HG03439 (cell line): ENCODE measurements around the gene FRRS1.
A peak's percentile ranks its signal among the peaks of the same experiment; 100 is the strongest.
"Not testable (repeated sequence)": the region's sequence is repeated elsewhere in the genome, so short reads cannot be mapped to it uniquely, and the experiment has no call there.

Experiments
- ATAC-seq: cut with Tn5 transposase; IDR thresholded peaks from one replicate; pipeline ENCODE4 v1.9.1; 2021; ENCODE audit warnings: mild to moderate bottlenecking, moderate library complexity; ENCODE audit not compliant: unreplicated experiment

The FRRS1 gene

DNA sequence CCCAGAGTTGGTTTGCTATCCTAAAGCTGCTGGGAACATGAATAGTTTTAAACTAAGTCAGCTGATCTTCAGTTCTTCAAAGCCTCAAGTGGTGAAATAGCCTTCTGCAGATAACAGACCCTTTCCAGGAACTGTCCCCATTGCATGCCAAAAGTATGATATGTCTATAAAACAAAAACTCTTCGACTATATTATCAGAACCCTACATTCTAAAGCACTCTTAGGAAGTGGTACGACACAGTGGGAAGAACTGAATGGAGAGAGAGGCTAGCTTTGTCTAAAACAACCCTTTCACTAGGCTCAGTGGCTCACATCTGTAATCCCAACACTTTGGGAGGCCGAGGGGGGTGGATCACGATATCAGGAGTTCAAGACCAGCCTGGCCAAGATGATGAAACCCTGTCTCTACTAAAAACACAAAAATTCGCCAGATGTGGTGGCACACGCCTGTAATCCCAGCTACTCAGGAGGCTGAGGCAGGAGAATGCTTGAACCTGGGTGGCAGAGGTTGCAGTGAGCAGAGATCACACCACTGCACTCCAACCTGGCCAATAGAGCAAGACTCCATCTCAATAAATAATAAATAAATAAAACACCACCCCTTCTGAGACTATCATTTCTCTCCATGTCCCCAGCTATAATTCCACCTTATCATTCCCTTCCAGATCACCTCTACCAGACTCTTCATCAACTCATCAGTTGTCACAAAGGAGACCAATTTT lies 2.2 kb upstream of the FRRS1 start:
- ATAC-seq: no peak

DNA sequence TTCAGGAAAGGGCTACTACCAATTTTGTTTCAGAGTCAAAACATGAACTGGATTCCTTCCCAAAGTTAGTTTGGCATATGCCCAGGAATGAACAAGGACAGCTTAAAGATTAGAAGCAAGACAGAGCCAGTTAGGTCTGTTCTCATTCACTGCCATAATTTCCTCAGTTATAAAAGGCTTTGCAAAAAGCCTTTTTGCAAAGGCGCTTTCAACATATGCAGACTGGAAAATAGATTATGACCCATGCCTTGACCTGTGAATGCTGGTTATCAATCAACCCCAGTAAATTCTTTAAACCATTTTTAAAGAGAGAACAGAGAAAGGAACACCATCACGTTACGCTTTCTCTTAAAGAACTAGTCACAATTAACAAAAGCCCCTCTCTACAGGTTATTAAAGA lies 1.7 kb upstream of the FRRS1 start:
- ATAC-seq: no peak

DNA sequence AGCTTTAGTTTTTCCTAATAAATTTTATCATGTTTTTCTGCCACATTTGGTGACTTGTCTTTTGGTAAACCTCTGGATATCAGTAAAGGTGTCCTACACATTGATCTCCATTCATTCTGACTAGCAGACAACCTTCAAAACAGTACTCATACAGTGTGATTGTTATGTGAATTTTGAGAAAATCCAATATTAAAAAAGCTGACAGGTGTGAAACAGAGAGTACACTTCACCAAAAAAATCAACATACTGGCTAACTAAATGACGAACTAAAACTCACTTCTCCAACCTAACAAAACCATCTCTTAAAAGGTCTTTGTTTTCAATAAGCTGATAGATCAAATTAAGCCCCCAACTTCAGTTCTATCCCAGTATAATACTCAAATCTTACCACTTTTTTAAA lies 1.5 kb downstream of the FRRS1 start:
- no peak for ATAC-seq

DNA sequence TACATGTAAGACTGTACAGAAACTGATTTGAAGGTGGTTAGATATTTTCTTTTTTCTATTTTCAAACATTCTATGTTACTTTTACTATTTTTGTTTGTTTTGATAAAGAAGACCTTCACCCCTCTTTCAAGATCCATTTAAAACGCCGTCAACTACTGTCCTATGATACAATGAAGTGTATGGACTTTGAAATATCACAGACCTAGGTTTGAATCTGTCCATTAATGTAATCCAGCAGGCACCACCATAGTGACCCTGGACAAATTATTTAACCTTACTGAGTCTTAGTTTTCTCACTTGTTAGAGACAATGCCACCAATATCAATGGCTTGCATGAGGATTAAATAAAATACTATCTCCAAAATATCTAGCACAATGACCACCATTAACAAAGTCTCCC lies 2.0 kb downstream of the FRRS1 start:
- no peak for ATAC-seq

DNA sequence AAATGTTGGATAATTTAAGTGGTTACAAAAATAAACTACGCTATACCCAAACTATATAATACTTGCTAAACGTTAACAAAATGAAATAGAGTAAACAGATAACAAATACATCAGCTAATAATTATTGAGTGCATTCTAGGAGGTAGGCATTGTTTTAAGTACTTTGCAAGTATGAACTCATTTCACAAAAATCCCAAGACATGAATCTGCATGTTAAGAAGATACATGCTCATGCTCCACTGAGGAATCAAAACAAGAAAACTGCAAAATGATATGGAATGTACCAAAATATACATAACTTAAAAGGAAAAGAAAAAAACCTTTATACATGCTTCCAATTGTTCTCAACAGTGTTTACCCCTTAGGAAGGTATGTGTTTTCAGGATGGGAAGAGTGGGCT lies 2.5 kb downstream of the FRRS1 start:
- no peak for ATAC-seq

DNA sequence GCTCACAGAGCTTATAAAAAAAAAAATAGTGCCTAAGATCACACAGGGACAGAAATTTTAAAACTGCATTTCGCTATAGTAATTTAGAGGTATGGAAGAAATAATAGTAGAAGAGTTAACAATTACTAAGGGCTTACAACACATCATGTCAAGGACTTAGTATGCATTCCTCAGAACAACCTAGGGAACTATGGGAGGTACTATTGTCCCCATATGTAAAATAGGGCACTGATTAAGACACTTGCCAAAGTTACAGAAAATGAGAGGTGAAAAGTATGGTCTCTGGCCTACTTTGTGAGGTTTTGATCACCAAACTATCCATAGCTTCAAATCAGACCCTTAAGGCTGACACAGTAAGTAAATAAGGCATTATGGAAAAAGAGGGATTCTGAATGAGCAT lies 4.7 kb downstream of the FRRS1 start:
- ATAC-seq: no peak

DNA sequence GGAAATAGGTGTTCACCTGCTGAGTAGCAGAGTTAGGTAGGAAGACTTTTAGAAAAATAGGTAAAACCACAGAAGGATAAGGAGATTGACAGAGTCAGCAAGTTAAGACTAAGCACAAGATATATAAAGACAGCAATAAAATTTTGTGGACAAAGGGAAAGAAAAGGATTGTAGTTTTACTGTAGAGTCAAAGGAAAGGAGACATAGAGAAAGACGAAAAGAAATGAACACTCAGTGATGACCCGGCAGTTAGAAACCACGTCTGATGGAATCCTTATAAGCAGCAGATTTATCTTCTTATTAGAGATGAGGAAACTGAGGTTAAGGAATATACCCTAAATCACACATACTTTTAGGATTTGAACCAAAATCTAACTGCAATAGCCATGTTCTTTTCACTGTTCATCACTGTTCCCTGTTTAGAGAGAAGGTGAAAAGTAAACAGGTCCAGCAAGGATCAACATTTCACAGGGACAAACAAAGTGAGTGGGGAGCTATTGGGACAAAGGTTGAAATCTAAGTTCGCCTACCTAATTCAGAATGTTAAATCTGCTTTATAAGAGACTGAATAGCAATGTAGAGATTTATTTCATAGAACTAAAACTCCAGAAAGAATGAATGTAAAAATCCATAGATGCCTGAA lies 6.8 kb downstream of the FRRS1 start:
- ATAC-seq: no peak

DNA sequence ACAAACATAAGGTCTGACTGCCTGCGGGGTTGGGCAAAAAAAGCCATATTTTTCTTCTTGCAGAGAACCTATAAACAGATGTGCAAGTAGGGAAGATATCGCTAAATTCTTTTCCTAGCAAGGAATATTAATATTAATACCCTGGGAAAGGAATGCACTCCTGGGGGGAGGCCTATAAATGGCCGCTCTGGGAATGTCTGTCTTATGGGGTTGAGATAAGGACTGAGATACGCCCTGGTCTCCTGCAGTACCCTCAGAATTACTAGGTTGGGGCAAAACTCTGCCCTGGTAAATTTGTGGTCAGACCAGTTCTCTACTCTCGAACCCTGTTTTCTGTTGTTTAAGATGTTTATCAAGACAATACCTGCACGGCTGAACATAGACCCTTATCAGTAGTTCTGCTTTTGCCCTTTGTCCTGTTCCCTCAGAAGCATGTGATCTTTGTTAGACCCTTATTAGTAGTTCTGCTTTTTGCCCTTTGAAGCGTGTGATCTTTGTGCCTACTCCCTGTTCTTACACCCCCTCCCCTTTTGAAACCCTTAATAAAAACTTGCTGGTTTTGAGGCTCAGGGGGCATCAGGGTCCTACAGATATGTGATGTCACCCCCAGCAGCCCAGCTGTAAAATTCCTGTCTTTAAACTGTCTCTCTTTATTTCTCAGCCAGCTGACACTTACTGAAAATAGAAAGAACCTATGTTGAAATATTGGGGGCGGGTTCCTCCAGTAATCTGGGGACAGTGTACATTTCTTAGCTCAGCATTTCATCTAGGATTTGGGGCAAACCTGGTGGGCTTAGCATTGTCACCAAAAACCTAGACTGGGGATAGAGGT lies 7.5 kb downstream of the FRRS1 start:
- not testable (repeated sequence) for ATAC-seq

DNA sequence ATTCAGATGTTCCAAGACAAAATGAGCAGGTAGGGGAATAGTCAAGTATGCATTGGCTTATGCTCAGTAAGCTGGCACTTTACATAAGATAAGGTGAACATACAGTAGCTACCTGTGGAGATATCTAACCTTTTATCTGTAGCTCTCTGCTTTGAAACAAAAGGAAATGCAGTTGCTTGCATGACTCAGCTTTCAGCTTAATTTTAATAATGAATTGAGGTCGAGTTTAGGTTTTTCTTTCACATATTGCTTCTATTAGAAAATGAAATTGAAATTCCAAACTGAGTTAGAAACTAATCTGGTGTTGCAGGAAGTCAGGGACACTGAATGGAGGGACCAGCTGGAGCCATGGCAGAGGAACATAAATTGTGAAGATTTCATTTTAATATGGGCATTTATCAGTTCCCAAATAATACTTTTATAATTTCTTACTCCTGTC lies 8.3 kb downstream of the FRRS1 start:
- ATAC-seq: peak; percentile 66

DNA sequence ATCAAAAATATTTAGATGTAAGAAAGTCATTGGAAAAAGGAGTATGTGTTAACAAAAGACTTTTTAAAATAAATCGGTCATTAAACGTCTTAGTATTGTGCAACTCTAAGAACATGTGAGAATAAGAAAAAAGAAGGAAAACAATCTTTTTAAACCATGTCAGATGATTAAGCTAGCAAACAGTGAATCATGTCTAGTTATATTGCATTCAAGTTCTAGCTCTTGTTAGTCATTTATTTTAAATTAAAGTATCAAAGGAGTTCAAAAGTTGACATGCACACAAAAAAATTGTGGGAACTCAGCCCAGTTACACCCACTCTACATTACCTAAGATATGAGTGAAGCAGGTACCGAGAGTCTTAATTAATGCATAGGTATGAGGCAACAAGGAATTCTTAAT lies 9.8 kb downstream of the FRRS1 start:
- ATAC-seq: no peak

DNA sequence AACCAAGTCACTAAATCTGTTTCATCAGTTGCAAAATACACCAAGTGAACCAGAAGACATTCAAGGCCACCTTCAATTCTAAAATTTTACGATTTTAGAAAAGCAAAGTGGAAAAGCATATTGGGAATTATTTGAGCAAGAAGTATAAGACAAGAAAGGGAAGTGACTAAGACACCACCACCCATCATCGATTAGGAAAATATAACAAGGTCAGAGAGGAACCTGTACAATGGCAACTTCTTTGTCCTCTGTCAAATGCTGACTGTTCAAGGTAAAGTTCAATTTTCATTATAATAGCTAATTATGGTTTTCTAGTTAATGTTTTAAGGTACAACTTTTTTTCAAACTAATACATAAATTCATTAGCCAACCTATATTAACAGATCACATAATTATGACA lies 10.8 kb downstream of the FRRS1 start:
- ATAC-seq: no peak

DNA sequence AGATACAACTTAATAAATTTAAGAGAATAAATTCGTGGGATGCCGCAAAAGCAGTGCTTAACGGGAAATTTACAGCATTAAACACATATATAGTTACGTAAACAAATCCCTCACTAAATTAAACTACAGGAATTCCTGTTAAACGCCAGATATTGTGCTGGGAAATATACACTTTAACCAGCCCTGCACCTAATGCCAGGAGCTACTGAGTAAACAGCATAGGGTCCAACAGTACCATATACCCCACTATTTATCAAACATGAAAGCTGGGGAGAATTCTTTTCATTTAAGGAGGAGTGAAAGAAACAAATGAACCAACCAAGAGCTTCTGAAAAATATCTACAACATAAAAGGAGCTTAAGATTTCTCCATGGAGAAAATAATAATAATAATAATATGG lies 11.7 kb downstream of the FRRS1 start:
- no peak for ATAC-seq

DNA sequence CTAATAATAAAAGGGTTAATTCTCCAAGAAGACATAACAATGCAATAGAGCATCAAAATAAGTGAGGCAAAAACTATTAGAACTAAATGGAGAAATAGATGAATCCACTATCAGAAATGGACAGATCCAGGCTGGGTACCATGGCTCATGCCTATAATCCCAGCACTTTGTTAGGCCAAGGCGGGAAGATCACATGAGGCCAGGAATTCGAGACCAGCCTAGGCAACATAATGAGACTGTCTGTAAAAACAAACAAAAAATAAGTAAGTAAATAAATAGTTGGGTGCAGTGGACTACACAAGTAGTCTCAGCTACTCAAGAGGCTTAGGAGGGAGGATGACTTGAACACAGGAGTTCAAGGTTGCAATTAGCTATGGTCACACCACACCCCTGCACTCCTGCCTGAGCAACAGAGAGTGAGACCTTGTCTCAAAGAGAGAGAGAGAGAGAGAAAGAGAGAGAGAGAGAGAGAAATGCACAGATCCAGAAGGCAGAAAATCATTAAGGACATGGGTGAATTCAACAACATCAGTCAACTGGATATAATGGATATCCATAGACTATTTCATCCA lies 12.3 kb downstream of the FRRS1 start:
- no peak for ATAC-seq

DNA sequence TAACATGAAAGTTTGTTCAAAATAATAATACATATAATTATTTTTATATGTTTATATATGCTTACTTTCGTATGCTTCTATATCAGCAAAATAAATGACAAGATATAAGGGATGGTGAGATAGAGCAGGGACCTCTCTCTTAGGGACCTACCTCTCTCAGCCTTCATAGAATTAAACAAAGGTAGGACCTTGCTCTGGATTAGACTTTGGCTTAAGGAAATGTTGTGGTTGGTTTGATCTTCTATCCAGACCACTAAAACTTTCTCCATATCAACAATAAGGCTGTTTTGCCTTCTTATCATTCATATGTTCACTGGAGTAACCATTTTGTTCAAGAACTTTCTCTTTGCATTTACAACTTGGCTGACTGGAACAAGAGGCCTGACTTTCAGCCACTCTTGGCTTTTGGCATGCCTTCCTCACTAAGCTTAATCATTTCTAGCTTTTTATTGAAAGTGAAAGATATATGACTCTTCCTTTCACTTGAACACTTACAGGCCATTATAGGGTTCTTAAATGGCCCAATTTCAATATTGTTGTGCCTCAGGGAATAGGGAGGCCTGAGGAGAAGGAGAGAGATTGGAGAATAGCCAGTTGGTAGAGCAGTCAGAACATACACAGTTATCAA lies 14.4 kb downstream of the FRRS1 start:
- ATAC-seq: peak; percentile 72

DNA sequence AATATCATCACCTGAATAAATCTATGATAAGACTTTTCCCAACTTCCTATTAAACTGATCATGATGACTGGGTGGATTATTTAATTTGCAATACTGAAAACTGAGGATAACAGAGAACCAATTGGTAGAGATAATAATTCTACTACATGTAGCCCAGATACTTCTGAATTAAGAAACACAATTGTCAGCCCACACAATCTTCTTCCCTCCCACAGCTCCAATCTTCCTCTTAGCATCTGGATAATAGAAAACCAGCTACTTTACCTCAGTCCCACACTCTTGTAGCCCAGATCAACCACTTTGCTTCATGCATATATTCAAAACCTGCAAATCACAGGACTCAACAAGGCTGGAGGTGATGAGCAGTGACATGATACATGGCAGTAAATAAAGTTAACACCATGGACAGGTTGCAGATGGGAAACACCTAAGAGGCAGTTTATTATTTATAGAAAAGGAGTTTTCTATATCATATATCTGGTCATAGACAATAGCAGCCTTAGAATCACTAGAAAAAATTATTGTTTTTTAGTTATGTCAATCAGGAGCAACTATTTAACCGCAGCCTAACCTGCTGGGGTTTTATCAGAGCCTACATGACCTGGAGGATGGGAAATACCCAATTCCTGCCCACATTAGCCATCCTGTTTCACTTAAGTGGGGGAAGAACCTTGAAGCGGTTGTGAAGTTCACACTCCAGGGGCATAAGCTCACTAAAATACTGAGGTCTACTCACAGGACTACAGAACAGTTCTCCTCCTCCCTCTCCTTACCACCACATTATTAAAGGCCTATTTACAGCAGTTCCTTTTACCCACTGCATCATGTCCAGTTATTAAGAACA lies 16.7 kb downstream of the FRRS1 start:
- peak; percentile 88 for ATAC-seq

DNA sequence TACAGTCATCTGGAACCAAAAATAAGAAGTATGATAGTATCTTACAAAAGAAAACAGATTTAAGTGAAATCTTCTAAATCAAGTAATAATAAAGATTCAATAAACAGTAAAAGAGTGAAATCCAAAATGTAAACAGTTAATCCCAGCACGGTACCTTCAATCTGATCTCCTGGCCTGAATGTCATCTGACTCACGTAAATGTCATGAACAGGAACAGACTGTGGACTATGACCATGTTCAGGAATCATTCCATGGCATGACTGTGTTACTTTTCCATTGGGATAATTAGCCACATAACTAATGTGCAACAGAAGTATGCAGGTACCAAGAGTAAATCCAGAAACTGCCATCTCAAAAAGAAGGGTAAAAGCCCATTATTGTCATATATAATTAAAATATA lies 18.0 kb downstream of the FRRS1 start:
- ATAC-seq: no peak

DNA sequence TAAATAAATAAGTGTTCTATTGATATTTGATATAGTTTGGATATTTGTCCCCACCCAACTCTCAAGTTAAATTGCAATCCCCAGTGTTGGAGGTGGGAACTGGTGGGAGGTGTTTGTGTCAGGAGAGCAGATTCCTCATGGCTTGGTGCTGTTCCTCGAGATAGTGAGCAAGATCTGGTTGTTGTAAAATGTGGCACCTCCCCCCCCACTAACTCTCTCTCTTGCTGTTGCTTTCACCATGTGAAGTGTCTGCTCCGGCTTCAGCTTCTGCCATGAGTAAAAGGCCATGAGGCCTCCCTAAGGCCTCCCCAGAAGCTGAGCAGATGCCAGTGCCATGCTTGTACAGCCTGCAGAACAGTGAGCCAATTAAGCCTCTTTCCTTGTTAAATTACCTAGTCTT lies 20.8 kb downstream of the FRRS1 start:
- no peak for ATAC-seq

DNA sequence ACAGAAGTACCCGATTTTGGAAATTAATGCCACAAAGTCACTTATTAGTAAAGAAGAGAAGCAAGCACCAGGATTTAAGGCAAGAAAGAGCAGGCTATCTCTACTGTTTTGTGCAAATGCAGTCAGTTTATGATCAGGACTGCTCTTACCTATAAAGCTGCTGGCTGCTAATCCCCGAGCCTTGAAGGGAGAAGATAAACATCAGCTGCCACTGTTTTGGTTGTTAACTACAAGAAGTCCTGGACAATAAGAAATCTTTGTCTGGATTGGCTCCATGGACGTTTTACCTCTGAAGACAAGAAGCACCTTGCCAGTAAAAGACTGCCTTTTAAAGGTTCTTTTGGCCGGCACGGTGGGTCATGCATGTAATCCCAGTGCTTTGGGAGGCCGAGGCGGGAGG lies 21.4 kb downstream of the FRRS1 start:
- ATAC-seq: no peak

DNA sequence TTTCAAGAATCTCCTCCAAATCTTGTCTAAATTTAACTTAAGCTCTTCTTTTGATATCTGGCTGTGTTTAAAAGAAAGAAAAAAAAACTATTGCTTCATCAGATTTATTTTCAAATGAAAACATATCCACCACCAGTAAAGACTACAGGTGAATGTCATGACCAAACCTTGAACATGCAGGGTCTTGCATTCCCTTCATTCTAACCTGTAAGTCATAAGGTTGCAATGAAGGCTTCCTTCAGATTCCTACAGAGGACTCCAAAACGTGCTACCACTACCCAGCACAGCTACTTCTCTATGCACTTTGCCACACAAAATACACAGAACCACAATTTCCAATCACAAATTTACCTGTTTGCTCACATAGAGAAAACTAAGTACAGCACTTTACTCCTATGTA lies 26.3 kb downstream of the FRRS1 start:
- no peak for ATAC-seq

DNA sequence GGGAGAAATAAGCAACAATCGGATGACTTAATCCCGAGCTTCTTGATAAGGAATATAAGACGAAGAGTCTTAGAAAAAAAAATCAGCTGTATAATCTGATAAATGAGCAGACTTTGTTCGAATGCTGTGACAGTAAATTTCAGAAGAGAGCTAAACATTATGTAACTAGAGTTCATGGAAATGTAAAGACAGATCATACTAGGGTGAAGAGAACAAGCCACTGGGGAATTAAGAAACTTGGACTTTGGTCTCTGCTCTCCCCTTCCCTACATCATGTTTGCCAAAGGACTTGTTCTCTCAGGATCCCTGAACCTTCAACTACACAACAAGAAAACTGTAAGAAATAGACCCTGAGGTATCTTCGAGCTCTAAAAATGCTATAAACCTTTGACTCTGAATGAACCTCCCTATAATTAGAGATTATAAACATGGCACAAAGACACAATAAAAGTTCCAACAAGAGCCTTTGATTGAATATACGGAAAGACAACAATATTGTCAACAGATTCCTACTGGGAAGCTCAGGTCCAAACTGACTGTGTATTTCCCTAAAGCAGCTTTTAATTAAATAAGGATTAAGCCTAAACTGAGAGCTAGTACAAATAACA lies 27.5 kb downstream of the FRRS1 start:
- no peak for ATAC-seq
